ENCODE data around the gene MARK3.

DNA sequence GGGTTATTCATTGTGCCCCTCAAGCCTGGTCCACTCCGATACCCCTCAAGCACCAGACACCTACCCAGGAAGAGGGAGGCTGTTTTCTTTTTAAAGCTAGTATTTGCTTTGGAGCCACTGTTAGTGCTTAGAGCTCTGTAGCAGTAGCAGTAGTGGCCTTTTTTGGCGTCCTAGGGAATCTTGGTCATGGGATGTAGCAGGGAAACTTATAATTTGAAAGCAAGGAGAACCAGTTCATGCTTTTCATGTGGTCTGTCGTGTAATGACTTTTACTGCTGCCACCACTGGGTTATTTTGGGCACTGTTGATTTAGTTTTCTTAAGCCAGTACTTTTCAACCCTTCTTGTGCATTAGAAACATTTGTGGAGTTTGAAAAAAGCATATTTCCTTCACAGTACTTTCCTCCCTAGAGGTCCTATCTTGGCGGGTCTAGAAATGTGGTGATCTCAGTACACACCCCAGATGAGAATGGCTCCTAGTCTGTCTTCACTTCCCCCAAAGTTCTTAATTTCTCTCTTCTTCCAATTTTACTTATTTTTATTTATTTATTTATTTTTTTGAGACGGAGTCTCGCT, 49.7 kb downstream of the MARK3 start:
- TF ChIP-seq, protein P1, sequence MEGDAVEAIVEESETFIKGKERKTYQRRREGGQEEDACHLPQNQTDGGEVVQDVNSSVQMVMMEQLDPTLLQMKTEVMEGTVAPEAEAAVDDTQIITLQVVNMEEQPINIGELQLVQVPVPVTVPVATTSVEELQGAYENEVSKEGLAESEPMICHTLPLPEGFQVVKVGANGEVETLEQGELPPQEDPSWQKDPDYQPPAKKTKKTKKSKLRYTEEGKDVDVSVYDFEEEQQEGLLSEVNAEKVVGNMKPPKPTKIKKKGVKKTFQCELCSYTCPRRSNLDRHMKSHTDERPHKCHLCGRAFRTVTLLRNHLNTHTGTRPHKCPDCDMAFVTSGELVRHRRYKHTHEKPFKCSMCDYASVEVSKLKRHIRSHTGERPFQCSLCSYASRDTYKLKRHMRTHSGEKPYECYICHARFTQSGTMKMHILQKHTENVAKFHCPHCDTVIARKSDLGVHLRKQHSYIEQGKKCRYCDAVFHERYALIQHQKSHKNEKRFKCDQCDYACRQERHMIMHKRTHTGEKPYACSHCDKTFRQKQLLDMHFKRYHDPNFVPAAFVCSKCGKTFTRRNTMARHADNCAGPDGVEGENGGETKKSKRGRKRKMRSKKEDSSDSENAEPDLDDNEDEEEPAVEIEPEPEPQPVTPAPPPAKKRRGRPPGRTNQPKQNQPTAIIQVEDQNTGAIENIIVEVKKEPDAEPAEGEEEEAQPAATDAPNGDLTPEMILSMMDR (IDR thresholded peaks at IDR 0.05), result no peak
- no peak for TF ChIP-seq EP300 (IDR thresholded peaks at IDR 0.05)
- TF ChIP-seq POLR2A (IDR thresholded peaks at IDR 0.05), result no peak
- TF ChIP-seq POLR2AphosphoS5 (IDR thresholded peaks at IDR 0.05), result no peak
